Measurements from ENCODE around the gene CRYBB1.

DNA sequence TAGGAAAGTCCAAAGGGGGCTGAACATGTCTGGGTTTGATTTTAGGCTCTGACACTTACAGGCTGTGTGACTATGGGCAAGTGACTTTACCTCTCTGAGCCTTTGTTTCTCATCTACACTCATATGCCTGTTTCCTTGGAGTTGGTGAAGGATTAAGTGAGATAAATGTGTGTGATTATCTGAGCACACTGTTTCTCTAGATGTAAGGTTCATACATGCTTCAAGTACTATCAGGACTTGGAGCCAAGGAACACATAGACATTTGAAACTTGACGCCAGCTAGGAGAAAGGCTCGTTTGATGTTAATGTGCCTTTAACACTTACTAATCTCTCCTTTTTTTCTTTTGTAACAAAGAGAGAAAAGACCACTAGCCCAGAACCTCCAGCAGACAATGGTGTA lies 9.7 kb downstream of the CRYBB1 start:
- TF ChIP-seq JUN (IDR thresholded peaks at IDR 0.05; ENCODE audit: borderline replicate concordance, insufficient read depth, insufficient read length, low read depth) (no peak), EZH2 (IDR thresholded peaks at IDR 0.05; ENCODE audit: borderline replicate concordance, low read depth, low read length, severe bottlenecking) (no peak)
- TF ChIP-seq, protein P1, sequence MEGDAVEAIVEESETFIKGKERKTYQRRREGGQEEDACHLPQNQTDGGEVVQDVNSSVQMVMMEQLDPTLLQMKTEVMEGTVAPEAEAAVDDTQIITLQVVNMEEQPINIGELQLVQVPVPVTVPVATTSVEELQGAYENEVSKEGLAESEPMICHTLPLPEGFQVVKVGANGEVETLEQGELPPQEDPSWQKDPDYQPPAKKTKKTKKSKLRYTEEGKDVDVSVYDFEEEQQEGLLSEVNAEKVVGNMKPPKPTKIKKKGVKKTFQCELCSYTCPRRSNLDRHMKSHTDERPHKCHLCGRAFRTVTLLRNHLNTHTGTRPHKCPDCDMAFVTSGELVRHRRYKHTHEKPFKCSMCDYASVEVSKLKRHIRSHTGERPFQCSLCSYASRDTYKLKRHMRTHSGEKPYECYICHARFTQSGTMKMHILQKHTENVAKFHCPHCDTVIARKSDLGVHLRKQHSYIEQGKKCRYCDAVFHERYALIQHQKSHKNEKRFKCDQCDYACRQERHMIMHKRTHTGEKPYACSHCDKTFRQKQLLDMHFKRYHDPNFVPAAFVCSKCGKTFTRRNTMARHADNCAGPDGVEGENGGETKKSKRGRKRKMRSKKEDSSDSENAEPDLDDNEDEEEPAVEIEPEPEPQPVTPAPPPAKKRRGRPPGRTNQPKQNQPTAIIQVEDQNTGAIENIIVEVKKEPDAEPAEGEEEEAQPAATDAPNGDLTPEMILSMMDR (IDR thresholded peaks at IDR 0.05; ENCODE audit: extremely low read depth in 1 of 2, insufficient read depth in 1 of 2, low read depth in 1 of 2, low read length in 2 of 2): no peak

All from endothelial cell of umbilical vein (primary cell).